ENCODE data around the gene CDAN1. TPM values are rescaled to one million over a fixed set of nuclear protein-coding genes. Genes with fewer than 3 reads are reported as not detected.

CDAN1 gene
- total RNA-seq, 3 donors from 2014 or later: 9.2 to 22.5 (median 11.7) TPM

DNA sequence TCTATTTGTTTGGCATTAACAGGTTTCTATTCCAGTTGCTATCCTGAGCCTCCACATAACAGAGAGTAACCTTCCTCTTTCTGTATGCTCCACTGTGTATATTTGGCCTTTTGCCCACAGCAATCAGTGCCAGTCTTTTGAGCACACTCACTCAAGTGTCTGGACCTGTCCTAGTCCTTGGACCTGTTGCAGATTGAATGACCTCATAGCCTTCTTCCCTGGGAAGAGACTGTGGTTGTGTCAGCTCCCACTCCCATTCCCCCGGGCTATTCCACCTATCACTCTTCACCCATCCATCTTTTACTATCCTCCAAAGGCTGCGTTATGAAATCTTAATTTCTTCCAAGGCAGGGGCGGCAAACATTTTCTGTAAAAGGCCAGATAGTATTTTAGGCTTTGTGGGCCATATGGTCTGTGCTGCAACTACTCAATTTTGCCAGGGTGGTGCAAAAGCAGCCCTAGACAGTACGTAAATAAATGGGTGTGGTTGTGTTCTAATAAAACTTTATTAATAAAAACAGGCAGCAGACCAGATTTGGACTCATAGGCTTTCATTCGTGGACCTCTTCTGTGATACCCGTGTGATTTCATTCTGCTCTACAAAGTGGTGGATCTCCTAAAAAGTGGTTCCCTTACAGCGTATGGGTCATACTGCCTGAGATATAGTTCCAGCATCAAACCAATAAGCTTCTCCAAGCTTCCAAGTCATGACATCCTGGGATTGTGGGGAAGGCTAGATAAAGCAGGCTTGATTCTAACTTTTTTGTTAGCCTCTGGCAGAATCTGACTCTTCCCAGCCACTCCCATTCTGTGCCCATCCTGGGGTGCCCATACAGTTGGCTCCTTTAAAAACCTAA, 57.4 kb downstream of the CDAN1 start:
- Histone ChIP-seq H3K36me3 (ENCODE audit: low read depth) (no peaks in the 10 kb centered on the region), H3K9me3 (no peaks in the 10 kb centered on the region), H3K4me1 (ENCODE audit: low read depth) (no peaks in the 10 kb centered on the region), H3K4me3 (no peak overlapping the region)
- no peak for DNase-seq
- ATAC-seq: no peak
- intact Hi-C loops (cut with DNase I, micrococcal nuclease): no loop called here
- TF ChIP-seq, protein P1, sequence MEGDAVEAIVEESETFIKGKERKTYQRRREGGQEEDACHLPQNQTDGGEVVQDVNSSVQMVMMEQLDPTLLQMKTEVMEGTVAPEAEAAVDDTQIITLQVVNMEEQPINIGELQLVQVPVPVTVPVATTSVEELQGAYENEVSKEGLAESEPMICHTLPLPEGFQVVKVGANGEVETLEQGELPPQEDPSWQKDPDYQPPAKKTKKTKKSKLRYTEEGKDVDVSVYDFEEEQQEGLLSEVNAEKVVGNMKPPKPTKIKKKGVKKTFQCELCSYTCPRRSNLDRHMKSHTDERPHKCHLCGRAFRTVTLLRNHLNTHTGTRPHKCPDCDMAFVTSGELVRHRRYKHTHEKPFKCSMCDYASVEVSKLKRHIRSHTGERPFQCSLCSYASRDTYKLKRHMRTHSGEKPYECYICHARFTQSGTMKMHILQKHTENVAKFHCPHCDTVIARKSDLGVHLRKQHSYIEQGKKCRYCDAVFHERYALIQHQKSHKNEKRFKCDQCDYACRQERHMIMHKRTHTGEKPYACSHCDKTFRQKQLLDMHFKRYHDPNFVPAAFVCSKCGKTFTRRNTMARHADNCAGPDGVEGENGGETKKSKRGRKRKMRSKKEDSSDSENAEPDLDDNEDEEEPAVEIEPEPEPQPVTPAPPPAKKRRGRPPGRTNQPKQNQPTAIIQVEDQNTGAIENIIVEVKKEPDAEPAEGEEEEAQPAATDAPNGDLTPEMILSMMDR (IDR thresholded peaks at IDR 0.05): no peak

DNA sequence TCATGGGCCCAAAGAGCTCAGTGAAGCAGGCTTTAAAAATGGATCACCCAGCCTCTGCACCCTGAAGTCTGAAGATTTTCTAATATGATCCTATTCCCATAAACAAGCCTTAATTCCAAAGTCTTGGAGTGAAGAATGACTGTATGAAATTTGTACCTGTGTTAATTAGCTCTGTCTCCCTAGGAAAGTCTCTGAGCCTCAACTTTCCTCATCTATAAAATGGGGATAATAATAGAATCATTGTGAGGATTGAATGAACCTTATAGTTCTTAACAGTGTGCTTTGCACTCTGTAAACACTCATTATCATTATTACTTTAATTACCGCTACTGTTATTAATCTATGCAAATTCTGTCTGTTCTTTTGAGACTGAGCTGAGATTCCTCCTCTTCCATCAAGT, 61.9 kb downstream of the CDAN1 start:
- ATAC-seq: no peak
- intact Hi-C loops (cut with DNase I, micrococcal nuclease): no loop called here
- TF ChIP-seq, protein P1 (IDR thresholded peaks at IDR 0.05): no peak
- Histone ChIP-seq H3K4me3 (no peak overlapping the region), H3K36me3 (ENCODE audit: low read depth) (no peaks in the 10 kb centered on the region), H3K4me1 (ENCODE audit: low read depth) (no peaks in the 10 kb centered on the region), H3K9me3 (no peaks in the 10 kb centered on the region)
- no peak for DNase-seq

DNA sequence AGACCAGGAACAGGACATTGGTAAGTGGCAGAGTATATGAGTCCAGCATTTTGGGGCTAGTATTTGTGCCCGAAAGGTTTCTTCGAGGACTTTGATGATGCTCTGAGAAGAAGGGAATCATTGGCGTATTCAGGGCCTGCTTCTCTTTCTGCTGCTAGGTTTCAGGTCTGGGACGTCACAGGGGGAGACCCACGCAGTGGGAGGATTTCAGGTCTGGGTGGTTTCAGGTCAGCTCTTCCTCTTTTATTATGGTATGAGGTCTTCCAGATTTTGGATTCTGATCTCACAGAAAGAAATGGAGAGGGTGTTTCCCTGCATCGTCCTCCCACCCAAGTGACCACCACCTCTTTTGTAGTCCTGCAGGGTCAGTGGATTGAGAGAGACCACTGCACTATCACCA, 62.5 kb downstream of the CDAN1 start:
- DNase-seq (no peak), ATAC-seq (no peak)
- Histone ChIP-seq H3K36me3 (ENCODE audit: low read depth) (no peaks in the 10 kb centered on the region), H3K4me3 (no peak overlapping the region), H3K9me3 (no peaks in the 10 kb centered on the region), H3K4me1 (ENCODE audit: low read depth) (no peaks in the 10 kb centered on the region)
- TF ChIP-seq, protein P1 (IDR thresholded peaks at IDR 0.05): no peak
- intact Hi-C loops (cut with DNase I, micrococcal nuclease): no loop called here

Other genes with a start within 250 kb of the CDAN1 start
- gene ZNF106, start 246.0 kb downstream of the CDAN1 start, total RNA-seq: 10 to 100 TPM; 40.0 to 94.9 (median 45.8) TPM
- 10 to 100 TPM; 65.3 to 97.9 (median 90.3) TPM for gene SNAP23, start 241.5 kb downstream of the CDAN1 start, total RNA-seq
- gene LRRC57, start 188.3 kb downstream of the CDAN1 start, total RNA-seq: 10 to 100 TPM; 24.1 to 30.9 (median 26.6) TPM
- gene HAUS2, start 188.3 kb downstream of the CDAN1 start, total RNA-seq: 10 to 100 TPM; 11.7 to 16.5 (median 13.4) TPM
- 10 to 100 TPM in 1 of 3 donors, 1 to 10 TPM in 2; 6.1 to 42.8 (median 8.5) TPM for gene STARD9, start 161.5 kb downstream of the CDAN1 start, total RNA-seq
- gene TTBK2, start 183.7 kb upstream of the CDAN1 start, total RNA-seq: 10 to 100 TPM in 2 of 3 donors, 1 to 10 TPM in 1; 9.7 to 27.6 (median 11.4) TPM